HL-60 (cell line): ENCODE measurements around the gene PGS1.

Experiments used
- DNase-seq, 2 experiments: peaks; one replicate each; pipeline ENCODE4 v3.0.0-alpha.2; 2010 to 2020; ENCODE audit warnings: low read depth in 1 of 2, low spot score in 1 of 2
- H3K27ac ChIP-seq: fragments of 250-450 bp; sonication (Bioruptor Pico); replicated peaks from 2 replicates; pipeline ENCODE4 v1.5.1; 2020; ENCODE audit warnings: mild to moderate bottlenecking, moderate library complexity
- H3K27me3 ChIP-seq: fragments of 250-450 bp; sonication (Bioruptor Pico); 2 replicates; pipeline ENCODE4 v1.5.1; 2021; ENCODE audit warnings: mild to moderate bottlenecking, moderate library complexity; ENCODE audit not compliant: insufficient read depth, poor library complexity, severe bottlenecking
- H3K4me3 ChIP-seq: replicated peaks from 2 replicates; pipeline ENCODE4 v1.5.1; 2011; ENCODE audit warnings: mild to moderate bottlenecking, control low read depth, low read length; ENCODE audit not compliant: insufficient read depth
- GABPA ChIP-seq: IDR thresholded peaks from 2 replicates; pipeline ENCODE4 v1.6.1; 2012; ENCODE audit warnings: low read depth
- POLR2AphosphoS5 ChIP-seq: IDR thresholded peaks from 2 replicates; pipeline ENCODE4 v1.6.1; 2012; ENCODE audit warnings: low read depth
- SPI1 ChIP-seq: IDR thresholded peaks from 2 replicates; pipeline ENCODE4 v1.6.1; 2012; ENCODE audit warnings: low read depth, mild to moderate bottlenecking, borderline replicate concordance
- TF ChIP-seq, protein P1 (sequence below): IDR thresholded peaks from 2 replicates; pipeline ENCODE4 v1.6.1; 2012; ENCODE audit warnings: low read depth; ENCODE audit not compliant: insufficient replicate concordance
- TF ChIP-seq, protein P2 (sequence below): IDR thresholded peaks from one replicate; pipeline ENCODE4 v1.5.1; 2011; ENCODE audit warnings: low read length, control low read depth, inconsistent platforms; ENCODE audit not compliant: insufficient read depth

PGS1 gene

DNA sequence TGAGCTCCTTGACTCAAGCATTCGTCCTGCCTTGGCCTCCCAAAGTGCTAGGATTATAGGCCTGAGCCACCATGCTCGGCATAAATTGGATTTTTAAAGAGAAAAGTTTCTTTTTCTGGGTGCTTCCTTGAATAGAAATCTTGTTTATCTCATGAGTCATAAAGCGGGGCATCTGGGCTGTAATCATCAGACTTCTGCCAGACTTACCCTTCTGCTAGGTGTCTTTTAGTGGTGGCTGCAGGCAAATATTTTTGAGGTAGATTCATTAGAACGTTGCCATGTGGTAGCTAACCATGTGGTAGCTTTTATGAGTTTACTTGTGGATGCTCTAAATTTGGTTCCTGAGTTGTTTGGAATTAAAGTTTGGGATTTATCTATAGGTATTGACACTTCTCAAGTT, 13.4 kb downstream of the PGS1 start:
- Histone ChIP-seq H3K27ac (no peak overlapping the region), H3K27me3 (no peaks in the 10 kb centered on the region), H3K4me3 (no peak overlapping the region)
- DNase-seq: no peak
- TF ChIP-seq, protein P1, sequence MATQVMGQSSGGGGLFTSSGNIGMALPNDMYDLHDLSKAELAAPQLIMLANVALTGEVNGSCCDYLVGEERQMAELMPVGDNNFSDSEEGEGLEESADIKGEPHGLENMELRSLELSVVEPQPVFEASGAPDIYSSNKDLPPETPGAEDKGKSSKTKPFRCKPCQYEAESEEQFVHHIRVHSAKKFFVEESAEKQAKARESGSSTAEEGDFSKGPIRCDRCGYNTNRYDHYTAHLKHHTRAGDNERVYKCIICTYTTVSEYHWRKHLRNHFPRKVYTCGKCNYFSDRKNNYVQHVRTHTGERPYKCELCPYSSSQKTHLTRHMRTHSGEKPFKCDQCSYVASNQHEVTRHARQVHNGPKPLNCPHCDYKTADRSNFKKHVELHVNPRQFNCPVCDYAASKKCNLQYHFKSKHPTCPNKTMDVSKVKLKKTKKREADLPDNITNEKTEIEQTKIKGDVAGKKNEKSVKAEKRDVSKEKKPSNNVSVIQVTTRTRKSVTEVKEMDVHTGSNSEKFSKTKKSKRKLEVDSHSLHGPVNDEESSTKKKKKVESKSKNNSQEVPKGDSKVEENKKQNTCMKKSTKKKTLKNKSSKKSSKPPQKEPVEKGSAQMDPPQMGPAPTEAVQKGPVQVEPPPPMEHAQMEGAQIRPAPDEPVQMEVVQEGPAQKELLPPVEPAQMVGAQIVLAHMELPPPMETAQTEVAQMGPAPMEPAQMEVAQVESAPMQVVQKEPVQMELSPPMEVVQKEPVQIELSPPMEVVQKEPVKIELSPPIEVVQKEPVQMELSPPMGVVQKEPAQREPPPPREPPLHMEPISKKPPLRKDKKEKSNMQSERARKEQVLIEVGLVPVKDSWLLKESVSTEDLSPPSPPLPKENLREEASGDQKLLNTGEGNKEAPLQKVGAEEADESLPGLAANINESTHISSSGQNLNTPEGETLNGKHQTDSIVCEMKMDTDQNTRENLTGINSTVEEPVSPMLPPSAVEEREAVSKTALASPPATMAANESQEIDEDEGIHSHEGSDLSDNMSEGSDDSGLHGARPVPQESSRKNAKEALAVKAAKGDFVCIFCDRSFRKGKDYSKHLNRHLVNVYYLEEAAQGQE: no peak
- TF ChIP-seq SPI1 (no peak), POLR2AphosphoS5 (no peak), GABPA (no peak)
- TF ChIP-seq, protein P2, sequence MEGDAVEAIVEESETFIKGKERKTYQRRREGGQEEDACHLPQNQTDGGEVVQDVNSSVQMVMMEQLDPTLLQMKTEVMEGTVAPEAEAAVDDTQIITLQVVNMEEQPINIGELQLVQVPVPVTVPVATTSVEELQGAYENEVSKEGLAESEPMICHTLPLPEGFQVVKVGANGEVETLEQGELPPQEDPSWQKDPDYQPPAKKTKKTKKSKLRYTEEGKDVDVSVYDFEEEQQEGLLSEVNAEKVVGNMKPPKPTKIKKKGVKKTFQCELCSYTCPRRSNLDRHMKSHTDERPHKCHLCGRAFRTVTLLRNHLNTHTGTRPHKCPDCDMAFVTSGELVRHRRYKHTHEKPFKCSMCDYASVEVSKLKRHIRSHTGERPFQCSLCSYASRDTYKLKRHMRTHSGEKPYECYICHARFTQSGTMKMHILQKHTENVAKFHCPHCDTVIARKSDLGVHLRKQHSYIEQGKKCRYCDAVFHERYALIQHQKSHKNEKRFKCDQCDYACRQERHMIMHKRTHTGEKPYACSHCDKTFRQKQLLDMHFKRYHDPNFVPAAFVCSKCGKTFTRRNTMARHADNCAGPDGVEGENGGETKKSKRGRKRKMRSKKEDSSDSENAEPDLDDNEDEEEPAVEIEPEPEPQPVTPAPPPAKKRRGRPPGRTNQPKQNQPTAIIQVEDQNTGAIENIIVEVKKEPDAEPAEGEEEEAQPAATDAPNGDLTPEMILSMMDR: no peak

DNA sequence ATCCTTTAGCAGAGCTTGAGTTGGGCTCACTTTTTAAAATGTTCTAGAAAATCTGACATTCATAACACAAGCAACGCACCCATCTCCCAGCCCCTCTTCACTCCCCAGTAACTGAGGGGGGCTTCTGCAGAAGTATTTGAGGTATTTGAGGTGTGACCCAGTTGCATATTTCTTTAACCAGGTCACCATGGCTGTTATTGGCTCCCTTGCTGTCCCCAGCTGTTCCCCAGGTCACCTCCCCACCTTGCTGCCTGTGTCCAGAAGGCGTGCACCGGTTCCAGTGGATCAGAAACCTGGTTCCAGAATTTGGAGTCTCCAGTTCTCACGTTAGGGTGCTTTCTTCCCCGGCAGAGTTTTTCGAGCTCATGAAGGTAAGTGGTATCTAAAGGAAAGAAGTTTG, 13.8 kb downstream of the PGS1 start:
- H3K27me3 ChIP-seq: no peaks in the 10 kb centered on the region
- H3K4me3 ChIP-seq: no peak overlapping the region
- no peak for DNase-seq
- no peak overlapping the region for H3K27ac ChIP-seq
- TF ChIP-seq, protein P1: no peak
- TF ChIP-seq POLR2AphosphoS5 (no peak), GABPA (no peak), SPI1 (no peak)
- TF ChIP-seq, protein P2: no peak

DNA sequence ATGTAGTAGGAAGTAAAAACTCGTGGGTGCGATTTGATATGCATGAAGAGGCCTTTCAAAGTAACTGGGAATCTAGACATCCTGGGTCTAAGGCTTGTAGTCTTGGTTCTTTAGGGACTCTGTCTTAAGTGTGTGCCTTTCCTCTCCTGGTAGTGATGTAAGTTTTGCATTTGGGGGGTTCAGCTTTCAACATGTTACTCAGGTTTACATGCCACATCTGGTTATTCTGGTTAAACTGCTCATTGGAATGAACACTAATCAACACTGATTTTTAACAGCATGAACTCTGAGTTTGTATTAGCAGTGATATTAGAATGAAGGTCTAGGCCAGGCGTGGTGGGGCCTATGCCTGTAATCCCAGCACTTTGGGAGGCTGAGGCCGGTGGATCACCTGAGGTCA, 15.1 kb downstream of the PGS1 start:
- TF ChIP-seq, protein P2: no peak
- TF ChIP-seq, protein P1: no peak
- TF ChIP-seq GABPA (no peak), POLR2AphosphoS5 (no peak), SPI1 (no peak)
- Histone ChIP-seq H3K4me3 (no peak overlapping the region), H3K27ac (no peak overlapping the region), H3K27me3 (no peaks in the 10 kb centered on the region)
- no peak for DNase-seq
